Measurements from ENCODE around the gene PPCDC.

DNA sequence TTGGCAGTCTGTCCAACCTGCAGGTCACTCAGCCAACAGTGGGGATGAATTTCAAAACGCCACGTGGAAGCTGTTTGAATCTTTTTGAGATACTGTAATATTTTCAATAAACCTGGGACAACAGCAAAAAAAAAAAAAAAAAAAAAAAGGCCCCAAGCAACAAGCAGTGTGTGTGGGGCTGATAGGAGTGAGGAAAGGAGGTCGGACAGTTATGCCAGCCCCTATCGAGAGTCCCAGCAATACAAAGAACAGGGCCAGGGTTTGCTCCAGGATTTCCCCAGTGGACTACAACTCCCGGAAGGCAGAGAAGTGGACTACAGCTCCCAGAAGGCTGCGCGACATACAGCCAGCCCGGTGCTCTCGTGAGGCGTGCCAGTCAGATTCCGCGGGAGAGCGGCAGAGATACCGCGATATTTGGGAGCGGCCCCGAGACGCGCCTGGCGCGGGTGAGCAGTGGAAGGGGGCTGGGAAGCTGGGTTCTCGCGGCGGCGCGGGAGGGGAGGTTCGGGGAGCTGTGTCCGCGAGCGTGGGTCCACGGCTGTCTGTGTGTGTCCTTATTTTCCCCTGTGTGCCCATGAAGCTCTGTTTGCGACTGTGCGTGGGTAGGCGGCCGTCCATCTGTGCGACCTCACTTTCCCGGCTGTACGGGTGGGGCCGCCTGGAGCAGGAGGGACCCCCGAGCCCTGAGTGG, at the start of gene PPCDC:
- TF ChIP-seq CTCF (IDR thresholded peaks at IDR 0.05): no peak
- peak in 1 of 2 donors; percentile 82 for TF ChIP-seq POLR2A (IDR thresholded peaks at IDR 0.05)
